Astrocyte of the hippocampus (primary cell): ENCODE measurements around the gene IZUMO4.
A peak's percentile ranks its signal among the peaks of the same experiment; 100 is the strongest.
"Not testable (repeated sequence)": the region's sequence is repeated elsewhere in the genome, so short reads cannot be mapped to it uniquely, and the experiment has no call there.

Experiments used
- DNase-seq: peaks from one replicate; pipeline ENCODE4 v3.0.0; 2011; ENCODE audit warnings: low read depth, low spot score

IZUMO4 gene

GRCh38 chr19:2123682-2124387 is 27.1 kb downstream of the IZUMO4 start:
- DNase-seq, result peak; percentile 32

GRCh38 chr19:2126879-2127518 is 30.3 kb downstream of the IZUMO4 start:
- DNase-seq, result no peak

DNA sequence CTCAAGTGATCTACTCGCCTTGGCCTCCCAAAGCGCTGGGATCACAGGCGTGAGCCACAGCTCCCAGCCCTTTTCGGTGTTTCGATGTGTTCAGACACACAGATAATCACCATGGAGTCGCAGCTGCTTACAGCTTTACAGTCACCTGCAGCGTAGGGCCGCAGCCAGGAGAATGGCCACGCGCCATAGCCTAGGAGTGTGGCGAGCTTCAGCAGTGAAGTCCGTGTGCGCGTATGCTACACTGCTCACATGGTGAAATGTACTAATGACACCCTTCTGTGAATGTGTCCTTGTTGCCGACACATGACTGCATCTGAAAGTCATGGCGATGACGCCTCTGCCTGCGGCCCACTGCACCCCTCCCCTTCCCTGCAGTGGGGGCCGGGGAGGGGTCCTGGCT is 31.0 kb downstream of the IZUMO4 start:
- DNase-seq, result peak; percentile 59

DNA sequence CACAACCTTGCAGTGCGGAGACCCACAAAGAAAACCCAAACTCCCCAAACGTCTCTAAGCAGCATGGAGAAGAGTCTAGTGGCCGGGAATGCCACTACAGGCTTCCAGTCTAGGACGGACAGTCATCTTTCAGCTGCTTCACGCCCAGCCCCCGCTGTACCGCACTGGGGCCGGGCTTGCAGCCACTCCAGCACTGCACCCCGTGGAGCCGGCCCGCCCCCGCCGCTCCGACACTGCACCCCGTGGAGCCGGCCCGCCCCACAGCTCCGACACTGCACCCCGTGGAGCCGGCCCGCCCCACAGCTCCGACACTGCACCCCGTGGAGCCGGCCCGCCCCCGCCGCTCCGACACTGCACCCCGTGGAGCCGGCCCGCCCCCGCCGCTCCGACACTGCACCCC is 31.5 kb downstream of the IZUMO4 start:
- DNase-seq, result not testable (repeated sequence)

- no peak for DNase-seq
Observed at GRCh38 chr19:2129022-2129421, 32.3 kb downstream of the IZUMO4 start.

GRCh38 chr19:2129486-2129885 is 32.8 kb downstream of the IZUMO4 start:
- DNase-seq, result no peak

DNA sequence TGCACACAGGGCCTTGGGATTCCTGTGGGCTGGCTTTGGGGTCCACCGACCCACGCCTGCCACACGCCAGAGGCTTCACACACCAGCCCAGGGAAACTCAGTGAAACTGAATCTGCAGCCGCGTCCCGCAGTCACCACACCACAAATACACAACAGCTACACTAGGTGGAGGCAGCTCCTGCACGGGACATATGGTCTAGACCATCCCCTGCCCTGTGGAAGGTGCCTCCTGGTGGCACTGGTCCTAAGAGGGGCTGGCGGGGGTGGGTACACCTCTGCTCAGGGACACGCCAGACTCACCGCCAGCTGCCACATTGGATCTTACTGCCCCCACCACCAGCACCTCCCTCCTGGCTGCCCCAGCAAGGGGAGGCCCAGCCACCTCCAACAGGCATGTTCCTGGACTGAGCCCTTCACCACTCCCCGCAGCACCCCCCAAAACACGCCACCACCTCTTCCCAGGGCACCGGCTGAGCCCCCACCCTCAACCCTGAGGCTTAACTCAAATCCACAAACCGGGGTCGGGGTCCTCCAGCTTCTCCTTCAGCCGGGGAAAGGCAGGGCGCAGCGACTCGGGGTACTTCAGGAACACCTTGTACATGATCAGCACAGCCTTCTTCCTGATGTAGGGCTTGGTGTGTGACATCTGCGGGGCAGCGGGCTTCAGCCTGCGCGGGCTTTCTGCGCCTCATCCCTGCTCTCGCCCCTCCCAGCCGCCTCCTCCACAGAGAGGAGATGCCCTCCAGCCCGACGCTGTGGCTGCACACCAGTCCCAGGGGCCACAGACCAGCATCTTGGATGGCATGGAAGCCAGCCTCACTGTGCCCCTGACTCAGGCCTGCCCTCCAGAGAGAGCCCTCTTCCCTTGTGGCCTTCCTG is 33.4 kb downstream of the IZUMO4 start:
- DNase-seq, result no peak

DNA sequence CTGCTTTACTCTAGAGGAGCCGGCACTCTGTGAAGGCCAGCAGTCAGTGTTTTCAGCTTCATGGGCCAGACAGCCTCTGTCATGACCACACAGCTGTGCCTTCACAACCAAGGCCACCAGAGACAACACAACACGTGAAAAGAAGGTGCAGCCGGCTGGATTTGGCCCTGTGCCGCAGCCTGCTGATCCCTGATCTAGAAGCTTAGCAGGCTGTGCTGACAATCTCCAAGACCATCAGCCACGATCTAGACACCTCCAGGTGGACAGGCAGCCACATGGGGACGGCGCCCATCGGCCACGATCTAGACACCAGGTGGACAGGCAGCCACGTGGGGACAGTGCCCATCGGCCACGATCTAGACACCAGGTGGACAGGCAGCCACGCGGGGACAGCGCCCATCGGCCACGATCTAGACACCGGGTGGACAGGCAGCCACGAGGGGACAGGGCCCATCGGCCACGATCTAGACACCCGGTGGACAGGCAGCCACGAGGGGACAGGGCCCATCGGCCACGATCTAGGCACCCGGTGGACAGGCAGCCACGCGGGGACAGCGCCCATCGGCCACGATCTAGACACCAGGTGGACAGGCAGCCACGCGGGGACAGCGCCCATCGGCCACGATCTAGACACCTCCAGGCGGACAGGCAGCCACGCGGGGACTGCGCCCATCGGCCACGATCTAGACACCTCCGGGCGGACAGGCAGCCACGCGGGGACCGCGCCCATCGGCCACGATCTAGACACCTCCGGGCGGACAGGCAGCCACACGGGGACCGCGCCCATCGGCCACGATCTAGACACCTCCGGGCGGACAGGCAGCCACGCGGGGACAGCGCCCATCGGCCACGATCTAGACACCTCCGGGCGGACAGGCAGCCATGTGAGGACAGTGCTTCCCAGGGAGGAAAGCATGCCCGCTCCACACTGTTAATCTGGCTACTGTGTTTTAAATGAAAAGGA is 34.6 kb downstream of the IZUMO4 start:
- not testable (repeated sequence) for DNase-seq

DNA sequence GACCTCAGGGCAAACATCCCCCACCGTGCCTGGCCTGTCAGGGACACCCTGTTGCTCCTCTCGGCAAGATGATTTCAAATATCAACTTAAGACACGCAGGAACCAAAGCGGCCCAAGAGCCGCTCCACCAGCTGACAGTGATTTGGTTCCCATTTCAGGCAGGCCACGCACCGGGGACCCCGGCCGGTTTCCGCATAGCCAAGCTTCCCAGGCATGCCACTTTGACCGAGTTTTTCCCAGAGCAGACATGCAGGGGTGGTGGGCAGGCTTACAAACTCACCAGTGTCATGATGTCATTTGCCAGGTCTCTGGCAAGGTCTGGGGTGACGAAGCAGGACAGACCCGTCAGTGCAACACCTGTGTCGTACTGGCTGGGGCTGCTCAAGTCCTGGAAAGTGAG is 35.5 kb downstream of the IZUMO4 start:
- DNase-seq, result no peak

DNA sequence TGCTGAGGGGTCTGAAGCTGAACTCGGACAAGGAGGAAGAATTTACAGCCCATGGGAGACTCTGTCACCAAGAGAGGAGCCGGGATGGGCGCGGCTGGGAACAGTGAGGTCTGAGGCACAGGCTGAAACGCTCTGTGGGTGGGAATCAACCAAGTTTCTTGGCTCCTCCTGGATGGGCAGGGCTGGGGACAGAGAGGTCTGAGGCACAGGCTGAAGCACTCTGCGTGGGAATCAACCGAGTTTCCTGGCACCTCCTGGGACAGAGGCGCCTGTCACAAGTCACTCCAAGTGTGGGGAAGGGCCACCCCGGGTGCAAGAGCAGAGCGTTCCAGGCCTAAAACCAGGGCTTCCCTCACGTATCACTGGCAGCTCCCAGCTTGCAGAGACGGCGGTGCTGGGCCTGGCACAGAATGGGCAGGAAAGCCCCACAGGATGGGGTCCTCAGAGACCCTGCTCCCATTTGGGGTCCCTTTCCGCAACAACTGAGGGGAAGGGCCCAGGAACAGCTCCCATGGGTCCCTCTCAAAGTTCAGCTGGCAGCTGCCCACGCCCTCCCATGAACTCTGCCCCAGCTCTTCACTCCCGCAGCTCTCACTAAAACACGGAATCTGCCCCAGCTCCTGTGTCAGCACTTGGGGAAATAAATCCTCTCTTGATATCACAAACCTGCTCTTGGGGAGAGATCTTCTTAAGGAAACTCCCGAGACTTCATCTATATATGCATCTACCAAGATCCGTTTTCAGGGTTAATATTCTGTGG is 36.2 kb downstream of the IZUMO4 start:
- no peak for DNase-seq

DNA sequence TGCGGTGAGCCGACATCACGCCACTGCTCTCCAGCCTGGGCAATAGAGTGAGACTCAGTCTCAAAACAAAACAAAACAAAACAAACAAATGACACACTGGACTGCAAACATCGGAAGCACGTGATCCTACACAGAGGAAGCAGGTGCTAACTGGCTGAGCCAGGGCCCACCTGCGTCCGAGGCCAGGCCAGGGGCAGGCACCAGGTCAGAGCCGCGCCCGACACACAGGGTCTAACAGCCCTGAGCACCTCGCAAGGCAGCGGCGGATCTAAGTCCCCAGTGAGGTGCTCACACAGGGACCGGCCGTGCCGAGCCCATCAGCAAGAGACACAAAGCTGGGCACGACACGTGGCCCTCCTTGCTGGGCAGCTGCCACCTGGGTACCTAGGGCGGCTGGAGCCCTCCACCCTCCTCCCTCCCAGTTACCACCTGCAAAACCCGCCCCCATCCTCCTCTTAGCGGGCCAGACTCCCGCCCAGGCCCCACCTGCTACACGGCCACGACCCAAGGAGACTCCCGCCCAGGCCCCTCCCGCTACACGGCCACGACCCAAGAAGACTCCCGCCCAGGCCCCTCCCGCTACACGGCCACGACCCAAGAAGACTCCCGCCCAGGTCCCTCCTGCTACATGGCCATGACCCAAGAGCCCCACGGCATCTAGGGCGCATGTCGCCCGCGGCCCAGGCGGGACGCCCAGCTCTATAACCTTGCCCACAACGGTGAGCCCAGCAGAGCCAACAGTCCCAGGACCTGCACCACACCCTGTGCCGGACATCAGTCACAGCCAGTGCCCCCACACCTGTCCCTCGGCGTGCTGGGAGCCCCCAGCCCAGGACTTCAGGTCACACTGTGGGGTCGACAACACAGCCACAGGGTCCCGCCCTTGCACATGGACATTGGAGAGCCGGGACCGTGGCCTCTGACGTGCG is 39.0 kb downstream of the IZUMO4 start:
- no peak for DNase-seq

DNA sequence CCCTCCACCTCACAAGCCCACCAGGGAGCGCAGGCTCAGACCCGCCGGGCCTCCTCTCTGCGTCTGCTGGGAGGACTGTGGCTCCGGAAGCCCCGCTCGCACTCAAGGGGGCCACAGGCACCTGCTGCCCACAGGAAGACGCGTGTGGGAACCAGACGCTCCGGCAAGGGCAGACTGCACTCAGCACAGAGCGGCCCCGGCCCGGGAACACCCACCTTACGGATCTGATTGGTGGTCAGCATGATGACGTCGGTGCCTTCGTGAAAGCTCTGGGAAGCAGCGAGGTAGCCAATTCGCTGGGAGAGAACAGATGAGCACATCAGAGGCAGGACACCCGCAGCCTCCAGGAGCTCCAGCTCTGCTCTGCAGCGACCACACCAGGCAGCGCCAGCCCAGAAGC is 40.1 kb downstream of the IZUMO4 start:
- no peak for DNase-seq

GRCh38 chr19:2138061-2138728 is 41.5 kb downstream of the IZUMO4 start:
- DNase-seq, result no peak

- DNase-seq, result no peak
Observed at GRCh38 chr19:2139385-2140137, 42.8 kb downstream of the IZUMO4 start.

GRCh38 chr19:2140138-2140569 is 43.4 kb downstream of the IZUMO4 start:
- DNase-seq, result no peak

- no peak for DNase-seq
Observed at GRCh38 chr19:2142173-2142829, 45.6 kb downstream of the IZUMO4 start.

GRCh38 chr19:2144190-2144589 is 47.5 kb downstream of the IZUMO4 start:
- DNase-seq, result no peak

DNA sequence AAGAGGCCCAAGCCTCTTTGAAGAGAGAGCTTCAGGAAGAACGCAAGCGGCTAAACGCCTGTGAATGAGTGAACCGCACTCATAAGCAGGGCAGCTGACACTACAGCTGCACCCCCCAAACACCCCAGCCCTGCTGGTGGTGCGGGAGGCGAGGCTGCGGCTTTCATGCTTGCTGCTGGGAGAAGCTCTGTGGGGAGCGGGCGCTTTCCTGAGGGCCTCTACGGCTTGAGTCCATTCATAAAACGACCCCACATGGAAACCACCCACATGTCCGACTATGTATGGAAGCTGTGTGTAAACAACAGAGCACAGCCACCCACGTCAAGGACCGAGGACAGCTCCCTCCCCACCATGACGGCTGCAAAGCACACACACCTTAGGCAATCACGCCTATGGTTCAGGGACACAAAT is 49.1 kb downstream of the IZUMO4 start:
- DNase-seq, result peak; percentile 65
